Measurements from ENCODE around the gene FBLN2. TPM values are rescaled to one million over a fixed set of nuclear protein-coding genes. Genes with fewer than 3 reads are reported as not detected.

The FBLN2 gene
- total and polyA plus RNA-seq, 10 of the 15 experiments (the other 5 are each of a cell fraction or from before 2014, with no cell fraction given) = 0.03 to 0.41 (median 0.12) TPM; not detected in 2

GRCh38 chr3:13685721-13686120, 136.8 kb downstream of the FBLN2 start:
- CTCF ChIA-PET = no interaction called here

More at GRCh38 chr3:13685721-13686120, 136.8 kb downstream of the FBLN2 start:
- Histone ChIP-seq H3K4me2 (ENCODE audit: control insufficient read depth, insufficient read depth) (no peak overlapping the region), H4K20me1 (ENCODE audit: control insufficient read depth, insufficient read depth) (no peaks in the 10 kb centered on the region), H2AFZ (ENCODE audit: control insufficient read depth, low read depth, low read length) (no peak overlapping the region), H3K4me3 (no peak overlapping the region), H3K79me2 (ENCODE audit: control insufficient read depth, insufficient read depth, low read length) (no peaks in the 10 kb centered on the region), H3K27ac (ENCODE audit: control insufficient read depth, insufficient read depth) (no peak overlapping the region), H3K9ac (ENCODE audit: control insufficient read depth, insufficient read depth, low read length) (no peak overlapping the region), H3K9me3 (replicated peaks; ENCODE audit: control insufficient read depth, insufficient read depth, low read length) (no peaks in the 10 kb centered on the region), H3K36me3 (ENCODE audit: control insufficient read depth in 2 of 2, insufficient read depth in 2 of 2, low read length in 1 of 2) (no peaks in the 10 kb centered on the region), H3K4me1 (ENCODE audit: control insufficient read depth, insufficient read depth, low read length) (no peaks in the 10 kb centered on the region), H3K27me3 (replicated peaks in 1 of 2; ENCODE audit: control insufficient read depth in 2 of 2, insufficient read depth in 2 of 2, low read length in 1 of 2) (peaks cover 0 to 4% of the 10 kb centered on the region in 2 experiments; a peak in 3 of 4 replicates)
- WGBS (ENCODE audit: insufficient coverage, insufficient replicate concordance, low lambda C conversion rate, missing lambda C conversion rate) = 35% methylated on average over 5 of the region's 5 CpGs
- FAIRE-seq = no peak
- ChIA-PET RAD21 (ENCODE audit: unreplicated experiment) (no interaction called here), SMC1A (ENCODE audit: uncharacterized antibody, unreplicated experiment) (interaction anchor here (0.7 kb wide), 1 partner anchor 199 kb away, joined by 4 read pairs; no protein-coding TSS in a partner anchor), POLR2A (no interaction called here)
- DNase-seq (ENCODE audit: low read depth, low spot score) = no peak
- in situ Hi-C loops (cut with MboI) = no loop called here
- ATAC-seq = no peak
- intact Hi-C loops (cut with micrococcal nuclease; ENCODE audit: unreplicated experiment) = no loop called here
- TF ChIP-seq MYB (IDR thresholded peaks at IDR 0.05; ENCODE audit: borderline replicate concordance, low read depth, low read length) (no peak), SKIL (IDR thresholded peaks at IDR 0.05; ENCODE audit: low read depth, poor library complexity, severe bottlenecking) (no peak)
- no TSS peak for BruUV-seq (replicated peaks)

Measured in GM12878 (cell line).